Right atrium auricular region (tissue), 2 donors: ENCODE measurements around the gene ASTN2. TPM values are rescaled to one million over a fixed set of nuclear protein-coding genes. Genes with fewer than 3 reads are reported as not detected.

Source experiments
- DNase-seq: peaks from one replicate; pipeline ENCODE4 v3.0.0-alpha.2; 2019; ENCODE audit warnings: low spot score
- H3K27ac ChIP-seq, 2 donors: fragments of 200-600 bp; sonication (generic); 1 replicate in 1 of 2; 2 replicates in 1 of 2; pipeline ENCODE4 v1.5.1; 2016 to 2019
- H3K27me3 ChIP-seq, 2 donors: fragments of 200-600 bp; sonication (generic); one replicate each; pipeline versions ENCODE4 v1.5.1 to v1.6.0; 2017 to 2019
- H3K36me3 ChIP-seq: fragments of 200-600 bp; sonication (generic); one replicate; pipeline ENCODE4 v1.5.1; 2016
- H3K4me1 ChIP-seq, 2 donors: fragments of 200-600 bp; sonication (generic); one replicate each; pipeline versions ENCODE4 v1.5.1 to v1.6.0; 2017 to 2019
- H3K4me3 ChIP-seq, 2 donors: fragments of 200-600 bp; sonication (generic); 1 replicate in 1 of 2; 2 replicates in 1 of 2; pipeline ENCODE4 v1.5.1; 2017 to 2019; ENCODE audit warnings: mild to moderate bottlenecking in 1 of 2, moderate library complexity in 1 of 2
- H3K9me3 ChIP-seq, 2 donors: fragments of 200-600 bp; sonication (generic); one replicate each; pipeline ENCODE4 v1.5.1; 2019
- CTCF ChIP-seq, 2 donors: fragments of 200-600 bp; sonication (generic); IDR thresholded peaks; one replicate each; pipeline ENCODE4 v1.5.1; 2019; ENCODE audit warnings: antibody characterized with exemption in 2 of 2
- total RNA-seq, 2 donors: library from RNA; depleted of rRNA; stranded (reverse); fragments of >200 nt; gene quantifications; one replicate each; pipeline ENCODE4 v1.1.0, GENCODE V29; 2016

ASTN2 gene
- total RNA-seq, 2 donors from 2014 or later, result 11.1 to 32.2 TPM

- H3K4me3 ChIP-seq, result no peak overlapping the region
- no peak for TF ChIP-seq CTCF (IDR thresholded peaks at IDR 0.05)
- peaks cover 0 to 7% of the 10 kb centered on the region in 2 donors for H3K4me1 ChIP-seq
- no peak overlapping the region for H3K27ac ChIP-seq
- no peaks in the 10 kb centered on the region for H3K36me3 ChIP-seq
- no peaks in the 10 kb centered on the region for H3K9me3 ChIP-seq
- H3K27me3 ChIP-seq, result no peaks in the 10 kb centered on the region
- no peak for DNase-seq
Observed at GRCh38 chr9:116466271-116467235, 948.3 kb downstream of the ASTN2 start.

GRCh38 chr9:116465576-116466270 is 949.1 kb downstream of the ASTN2 start:
- no peak overlapping the region for H3K27ac ChIP-seq
- H3K36me3 ChIP-seq, result no peaks in the 10 kb centered on the region
- TF ChIP-seq CTCF (IDR thresholded peaks at IDR 0.05), result no peak
- no peak overlapping the region for H3K4me3 ChIP-seq
- no peaks in the 10 kb centered on the region for H3K9me3 ChIP-seq
- H3K27me3 ChIP-seq, result no peaks in the 10 kb centered on the region
- DNase-seq, result no peak
- H3K4me1 ChIP-seq, result no peaks in the 10 kb centered on the region

- H3K36me3 ChIP-seq, result no peaks in the 10 kb centered on the region
- no peak overlapping the region for H3K27ac ChIP-seq
- no peaks in the 10 kb centered on the region for H3K27me3 ChIP-seq
- H3K9me3 ChIP-seq, result no peaks in the 10 kb centered on the region
- DNase-seq, result no peak
- no peaks in the 10 kb centered on the region for H3K4me1 ChIP-seq
- TF ChIP-seq CTCF (IDR thresholded peaks at IDR 0.05), result no peak
- H3K4me3 ChIP-seq, result no peak overlapping the region
Observed at GRCh38 chr9:116464987-116465571, 949.8 kb downstream of the ASTN2 start.

- Histone ChIP-seq H3K27me3 (no peaks in the 10 kb centered on the region), H3K9me3 (no peaks in the 10 kb centered on the region), H3K27ac (no peak overlapping the region), H3K4me3 (no peak overlapping the region), H3K36me3 (no peaks in the 10 kb centered on the region), H3K4me1 (no peaks in the 10 kb centered on the region)
- no peak for DNase-seq
- no peak for TF ChIP-seq CTCF (IDR thresholded peaks at IDR 0.05)
Observed at GRCh38 chr9:116464423-116464822, 950.4 kb downstream of the ASTN2 start.

GRCh38 chr9:116461632-116462031 is 953.2 kb downstream of the ASTN2 start:
- Histone ChIP-seq H3K4me1 (no peaks in the 10 kb centered on the region), H3K36me3 (no peaks in the 10 kb centered on the region), H3K27ac (no peak overlapping the region), H3K27me3 (no peaks in the 10 kb centered on the region), H3K4me3 (no peak overlapping the region), H3K9me3 (peaks cover 0 to 5% of the 10 kb centered on the region in 2 donors)
- DNase-seq, result no peak
- TF ChIP-seq CTCF (IDR thresholded peaks at IDR 0.05), result no peak
